SU-DHL-6 (cell line): ENCODE results near the gene PPP1CA.
A peak's percentile ranks its signal among the peaks of the same experiment; 100 is the strongest.

Experiments
- H2AFZ ChIP-seq: fragments of 200-600 bp; sonication (generic); 2 replicates; pipeline ENCODE4 v1.6.1; 2014; ENCODE audit warnings: low read depth, mild to moderate bottlenecking, moderate library complexity, mixed read lengths, antibody characterized with exemption, low read length; ENCODE audit not compliant: severe bottlenecking
- H3F3A ChIP-seq: fragments of 200-600 bp; shearing (Covaris generic); 2 replicates; pipeline ENCODE4 v1.6.0; 2016; ENCODE audit warnings: antibody characterized with exemption, mild to moderate bottlenecking; ENCODE audit not compliant: insufficient read depth
- H3K27ac ChIP-seq: fragments of 200-600 bp; sonication (generic); 2 replicates; pipeline ENCODE4 v1.5.1; 2016; ENCODE audit warnings: low read depth, mild to moderate bottlenecking, low read length, moderate library complexity, mixed read lengths
- H3K27me3 ChIP-seq: fragments of 200-600 bp; sonication (generic), shearing (Covaris generic); 2 replicates; pipeline ENCODE4 v1.6.0; 2014; ENCODE audit warnings: mild to moderate bottlenecking, low read length
- H3K36me3 ChIP-seq: fragments of 200-600 bp; sonication (generic); 2 replicates; pipeline ENCODE4 v1.6.1; 2014; ENCODE audit warnings: mild to moderate bottlenecking, low read length, mixed read lengths
- H3K4me2 ChIP-seq: fragments of 300-600, 200-600 bp; shearing (Covaris generic), sonication (generic); 2 replicates; pipeline ENCODE4 v1.6.0; 2014; ENCODE audit warnings: low read length, low read depth, mild to moderate bottlenecking; ENCODE audit not compliant: poor library complexity, severe bottlenecking
- H3K4me3 ChIP-seq: fragments of 200-600 bp; sonication (generic); 2 replicates; pipeline ENCODE4 v1.5.1; 2014; ENCODE audit warnings: antibody characterized with exemption, low read length, mild to moderate bottlenecking, mixed read lengths; ENCODE audit not compliant: insufficient read depth, poor library complexity, severe bottlenecking
- H3K79me2 ChIP-seq: fragments of 200-600 bp; sonication (generic); 2 replicates; pipeline ENCODE4 v1.6.1; 2014; ENCODE audit warnings: mild to moderate bottlenecking, low read length, moderate library complexity; ENCODE audit not compliant: insufficient read depth
- H3K9ac ChIP-seq: fragments of 200-600 bp; sonication (generic); 2 replicates; pipeline ENCODE4 v1.7.0; 2014; ENCODE audit warnings: mild to moderate bottlenecking, low read length
- H3K9me2 ChIP-seq: fragments of 200-600 bp; sonication (generic); replicated peaks from 2 replicates; pipeline ENCODE4 v1.6.1; 2014; ENCODE audit warnings: low read length; ENCODE audit not compliant: insufficient read depth
- H3K9me3 ChIP-seq: fragments of 200-600 bp; sonication (generic); 2 replicates; pipeline ENCODE4 v1.6.1; 2014; ENCODE audit warnings: low read length, mixed read lengths; ENCODE audit not compliant: insufficient read depth
- H4K20me1 ChIP-seq: fragments of 200-600 bp; sonication (generic); 2 replicates; pipeline ENCODE4 v1.6.1; 2014; ENCODE audit warnings: low read depth, mild to moderate bottlenecking, antibody characterized with exemption, low read length, moderate library complexity, mixed read lengths
- CTCF ChIP-seq: fragments of 200-600 bp; sonication (generic); IDR thresholded peaks from one replicate; pipeline ENCODE4 v1.5.1; 2017; ENCODE audit warnings: antibody characterized with exemption, mild to moderate bottlenecking, low read length, moderate library complexity; ENCODE audit not compliant: insufficient read depth, poor library complexity, severe bottlenecking
- EZH2phosphoT487 ChIP-seq: fragments of 200-600 bp; sonication (generic), shearing (Covaris generic); conservative IDR thresholded peaks from 2 replicates; pipeline ENCODE4 v1.6.1; 2018; ENCODE audit warnings: mild to moderate bottlenecking, antibody characterized with exemption, low read length, moderate library complexity, mixed read lengths

PPP1CA gene

GRCh38 chr11:67441731-67442351 is 40.2 kb upstream of the PPP1CA start:
- peak overlapping the region; percentile 73 for H3K4me2 ChIP-seq
- peak overlapping the region; percentile 100 for H3K27ac ChIP-seq
- no peaks in the 10 kb centered on the region for H3K9me3 ChIP-seq
- H4K20me1 ChIP-seq = no peaks in the 10 kb centered on the region
- peaks cover 80% of the 10 kb centered on the region for H3F3A ChIP-seq
- no peaks in the 10 kb centered on the region for H3K36me3 ChIP-seq
- no peak overlapping the region for H3K4me3 ChIP-seq
- no peaks in the 10 kb centered on the region for H3K9me2 ChIP-seq
- no peak for TF ChIP-seq EZH2phosphoT487
- no peak for TF ChIP-seq CTCF
- H2AFZ ChIP-seq = no peak overlapping the region
- no peaks in the 10 kb centered on the region for H3K27me3 ChIP-seq
- no peak overlapping the region for H3K9ac ChIP-seq
- H3K79me2 ChIP-seq = peaks cover 18% of the 10 kb centered on the region; the same call in 1 of the 2 replicates

GRCh38 chr11:67441098-67441563 is 39.5 kb upstream of the PPP1CA start:
- Histone ChIP-seq H3F3A (peaks cover 86% of the 10 kb centered on the region), H2AFZ (no peak overlapping the region), H3K9me2 (no peaks in the 10 kb centered on the region), H3K9ac (peak overlapping the region; percentile 100), H3K79me2 (peaks cover 24% of the 10 kb centered on the region; the same call in 1 of the 2 replicates), H3K27me3 (no peaks in the 10 kb centered on the region), H3K9me3 (no peaks in the 10 kb centered on the region), H3K4me3 (no peak overlapping the region), H4K20me1 (no peaks in the 10 kb centered on the region), H3K4me2 (peak overlapping the region; percentile 99), H3K27ac (peak overlapping the region; percentile 100), H3K36me3 (no peaks in the 10 kb centered on the region)
- TF ChIP-seq EZH2phosphoT487 (no peak), CTCF (no peak)

GRCh38 chr11:67440229-67441097 is 38.8 kb upstream of the PPP1CA start:
- peak overlapping the region; percentile 96 for H3K4me3 ChIP-seq
- no peak for TF ChIP-seq CTCF
- no peak for TF ChIP-seq EZH2phosphoT487
- no peaks in the 10 kb centered on the region for H3K9me2 ChIP-seq
- H3K36me3 ChIP-seq = no peaks in the 10 kb centered on the region
- H3K79me2 ChIP-seq = peaks cover 24% of the 10 kb centered on the region; the same call in 1 of the 2 replicates
- H4K20me1 ChIP-seq = no peaks in the 10 kb centered on the region
- H3K4me2 ChIP-seq = peak overlapping the region; percentile 99
- H2AFZ ChIP-seq = no peak overlapping the region
- no peaks in the 10 kb centered on the region for H3K9me3 ChIP-seq
- peak overlapping the region; percentile 100 for H3K9ac ChIP-seq
- no peaks in the 10 kb centered on the region for H3K27me3 ChIP-seq
- H3K27ac ChIP-seq = peak overlapping the region; percentile 100
- peaks cover 87% of the 10 kb centered on the region for H3F3A ChIP-seq
